HS-5 (cell line): Measurements from ENCODE around the gene GAGE12E.
"Not testable (repeated sequence)": the region's sequence is repeated elsewhere in the genome, so short reads cannot be mapped to it uniquely, and the experiment has no call there.

Experiments
- DNase-seq: peaks from one replicate; pipeline ENCODE4 v3.0.0-alpha.2; 2012; ENCODE audit warnings: low read depth

The GAGE12E gene, protein sequence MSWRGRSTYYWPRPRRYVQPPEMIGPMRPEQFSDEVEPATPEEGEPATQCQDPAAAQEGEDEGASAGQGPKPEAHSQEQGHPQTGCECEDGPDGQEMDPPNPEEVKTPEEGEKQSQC

DNA sequence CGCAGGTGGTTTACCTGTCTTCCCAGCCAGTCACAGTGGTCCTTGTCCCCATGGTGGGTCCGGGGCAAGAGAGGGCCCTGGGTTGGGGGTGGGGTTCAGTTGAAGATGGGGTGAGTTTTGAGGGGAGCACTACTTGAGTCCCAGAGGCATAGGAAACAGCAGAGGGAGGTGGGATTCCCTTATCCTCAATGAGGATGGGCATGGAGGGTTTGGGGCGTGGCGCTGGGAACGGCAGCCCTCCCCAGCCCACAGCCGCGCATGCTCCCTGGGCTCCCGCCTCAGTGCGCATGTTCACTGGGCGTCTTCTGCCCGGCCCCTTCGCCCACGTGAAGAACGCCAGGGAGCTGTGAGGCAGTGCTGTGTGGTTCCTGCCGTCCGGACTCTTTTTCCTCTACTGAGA, at the start of gene GAGE12E:
Gene GAGE12E, plus strand, starts transcription at position 301 of the 400 bp plus-strand sequence. CDS start 1,155 bp downstream, outside the sequence.
- DNase-seq: not testable (repeated sequence)

DNA sequence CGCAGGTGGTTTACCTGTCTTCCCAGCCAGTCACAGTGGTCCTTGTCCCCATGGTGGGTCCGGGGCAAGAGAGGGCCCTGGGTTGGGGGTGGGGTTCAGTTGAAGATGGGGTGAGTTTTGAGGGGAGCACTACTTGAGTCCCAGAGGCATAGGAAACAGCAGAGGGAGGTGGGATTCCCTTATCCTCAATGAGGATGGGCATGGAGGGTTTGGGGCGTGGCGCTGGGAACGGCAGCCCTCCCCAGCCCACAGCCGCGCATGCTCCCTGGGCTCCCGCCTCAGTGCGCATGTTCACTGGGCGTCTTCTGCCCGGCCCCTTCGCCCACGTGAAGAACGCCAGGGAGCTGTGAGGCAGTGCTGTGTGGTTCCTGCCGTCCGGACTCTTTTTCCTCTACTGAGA, 19.2 kb upstream of the GAGE12E start, which contains the start of gene GAGE12C:
Gene GAGE12C, plus strand, starts transcription at position 301 of the 400 bp plus-strand sequence. CDS start 1,155 bp downstream, outside the sequence.
- not testable (repeated sequence) for DNase-seq

DNA sequence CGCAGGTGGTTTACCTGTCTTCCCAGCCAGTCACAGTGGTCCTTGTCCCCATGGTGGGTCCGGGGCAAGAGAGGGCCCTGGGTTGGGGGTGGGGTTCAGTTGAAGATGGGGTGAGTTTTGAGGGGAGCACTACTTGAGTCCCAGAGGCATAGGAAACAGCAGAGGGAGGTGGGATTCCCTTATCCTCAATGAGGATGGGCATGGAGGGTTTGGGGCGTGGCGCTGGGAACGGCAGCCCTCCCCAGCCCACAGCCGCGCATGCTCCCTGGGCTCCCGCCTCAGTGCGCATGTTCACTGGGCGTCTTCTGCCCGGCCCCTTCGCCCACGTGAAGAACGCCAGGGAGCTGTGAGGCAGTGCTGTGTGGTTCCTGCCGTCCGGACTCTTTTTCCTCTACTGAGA, 9.7 kb upstream of the GAGE12E start, which contains the start of gene GAGE12D:
Gene GAGE12D, plus strand, starts transcription at position 301 of the 400 bp plus-strand sequence. CDS start 1,155 bp downstream, outside the sequence.
- not testable (repeated sequence) for DNase-seq

DNA sequence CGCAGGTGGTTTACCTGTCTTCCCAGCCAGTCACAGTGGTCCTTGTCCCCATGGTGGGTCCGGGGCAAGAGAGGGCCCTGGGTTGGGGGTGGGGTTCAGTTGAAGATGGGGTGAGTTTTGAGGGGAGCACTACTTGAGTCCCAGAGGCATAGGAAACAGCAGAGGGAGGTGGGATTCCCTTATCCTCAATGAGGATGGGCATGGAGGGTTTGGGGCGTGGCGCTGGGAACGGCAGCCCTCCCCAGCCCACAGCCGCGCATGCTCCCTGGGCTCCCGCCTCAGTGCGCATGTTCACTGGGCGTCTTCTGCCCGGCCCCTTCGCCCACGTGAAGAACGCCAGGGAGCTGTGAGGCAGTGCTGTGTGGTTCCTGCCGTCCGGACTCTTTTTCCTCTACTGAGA, 9.5 kb downstream of the GAGE12E start, which contains the start of gene GAGE12F:
Gene GAGE12F, plus strand, starts transcription at position 301 of the 400 bp plus-strand sequence. CDS start 1,155 bp downstream, outside the sequence.
- not testable (repeated sequence) for DNase-seq

DNA sequence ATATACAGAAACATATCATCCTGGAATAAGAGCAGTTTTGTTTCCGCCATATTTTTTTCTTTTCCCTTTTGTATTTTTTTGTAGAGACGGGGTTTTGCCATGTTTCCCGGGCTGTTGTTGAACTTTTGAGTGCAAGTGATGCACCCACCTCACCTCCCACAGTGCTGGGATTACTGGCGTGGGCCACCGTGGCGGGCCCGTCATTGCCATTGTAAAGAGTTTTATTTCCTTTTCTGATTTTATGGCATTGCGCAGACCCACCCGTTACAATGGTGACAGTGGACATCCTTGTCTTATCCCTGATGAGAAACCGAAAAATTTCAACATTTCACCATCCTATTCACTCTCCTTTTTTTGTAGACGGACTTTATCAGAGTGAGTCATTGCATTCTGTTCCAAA, 17.6 kb downstream of the GAGE12E start:
- DNase-seq: not testable (repeated sequence)

DNA sequence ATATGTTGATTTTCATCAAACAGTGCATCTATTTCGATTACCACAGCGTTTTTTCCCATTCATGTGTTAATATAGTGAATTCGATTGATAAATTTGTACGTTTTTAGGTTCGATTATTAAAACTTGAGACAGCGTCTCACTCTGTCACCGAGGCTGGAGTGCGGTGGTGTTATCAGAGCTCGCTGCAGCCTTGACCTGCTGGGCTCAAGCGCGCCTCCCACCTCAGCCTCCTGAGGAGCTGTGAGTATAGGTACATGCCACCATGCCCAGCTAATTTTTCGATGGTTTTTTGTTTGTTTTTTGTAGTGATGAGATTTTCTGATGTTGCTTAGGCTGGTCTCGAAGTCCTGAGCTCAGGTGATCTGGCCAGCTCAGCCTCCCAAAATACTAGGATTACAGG, 18.1 kb downstream of the GAGE12E start:
- not testable (repeated sequence) for DNase-seq

DNA sequence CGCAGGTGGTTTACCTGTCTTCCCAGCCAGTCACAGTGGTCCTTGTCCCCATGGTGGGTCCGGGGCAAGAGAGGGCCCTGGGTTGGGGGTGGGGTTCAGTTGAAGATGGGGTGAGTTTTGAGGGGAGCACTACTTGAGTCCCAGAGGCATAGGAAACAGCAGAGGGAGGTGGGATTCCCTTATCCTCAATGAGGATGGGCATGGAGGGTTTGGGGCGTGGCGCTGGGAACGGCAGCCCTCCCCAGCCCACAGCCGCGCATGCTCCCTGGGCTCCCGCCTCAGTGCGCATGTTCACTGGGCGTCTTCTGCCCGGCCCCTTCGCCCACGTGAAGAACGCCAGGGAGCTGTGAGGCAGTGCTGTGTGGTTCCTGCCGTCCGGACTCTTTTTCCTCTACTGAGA, 19.0 kb downstream of the GAGE12E start, which contains the start of gene GAGE12G:
Gene GAGE12G, plus strand, starts transcription at position 301 of the 400 bp plus-strand sequence. CDS start 1,155 bp downstream, outside the sequence.
- DNase-seq: not testable (repeated sequence)

DNA sequence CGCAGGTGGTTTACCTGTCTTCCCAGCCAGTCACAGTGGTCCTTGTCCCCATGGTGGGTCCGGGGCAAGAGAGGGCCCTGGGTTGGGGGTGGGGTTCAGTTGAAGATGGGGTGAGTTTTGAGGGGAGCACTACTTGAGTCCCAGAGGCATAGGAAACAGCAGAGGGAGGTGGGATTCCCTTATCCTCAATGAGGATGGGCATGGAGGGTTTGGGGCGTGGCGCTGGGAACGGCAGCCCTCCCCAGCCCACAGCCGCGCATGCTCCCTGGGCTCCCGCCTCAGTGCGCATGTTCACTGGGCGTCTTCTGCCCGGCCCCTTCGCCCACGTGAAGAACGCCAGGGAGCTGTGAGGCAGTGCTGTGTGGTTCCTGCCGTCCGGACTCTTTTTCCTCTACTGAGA, 28.6 kb downstream of the GAGE12E start, which contains the start of gene GAGE12H:
Gene GAGE12H, plus strand, starts transcription at position 301 of the 400 bp plus-strand sequence. CDS start 1,155 bp downstream, outside the sequence.
- DNase-seq: not testable (repeated sequence)

DNA sequence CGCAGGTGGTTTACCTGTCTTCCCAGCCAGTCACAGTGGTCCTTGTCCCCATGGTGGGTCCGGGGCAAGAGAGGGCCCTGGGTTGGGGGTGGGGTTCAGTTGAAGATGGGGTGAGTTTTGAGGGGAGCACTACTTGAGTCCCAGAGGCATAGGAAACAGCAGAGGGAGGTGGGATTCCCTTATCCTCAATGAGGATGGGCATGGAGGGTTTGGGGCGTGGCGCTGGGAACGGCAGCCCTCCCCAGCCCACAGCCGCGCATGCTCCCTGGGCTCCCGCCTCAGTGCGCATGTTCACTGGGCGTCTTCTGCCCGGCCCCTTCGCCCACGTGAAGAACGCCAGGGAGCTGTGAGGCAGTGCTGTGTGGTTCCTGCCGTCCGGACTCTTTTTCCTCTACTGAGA, 38.1 kb downstream of the GAGE12E start, which contains the start of gene GAGE2A:
Gene GAGE2A, plus strand, starts transcription at position 301 of the 400 bp plus-strand sequence. CDS start 1,155 bp downstream, outside the sequence.
- not testable (repeated sequence) for DNase-seq

DNA sequence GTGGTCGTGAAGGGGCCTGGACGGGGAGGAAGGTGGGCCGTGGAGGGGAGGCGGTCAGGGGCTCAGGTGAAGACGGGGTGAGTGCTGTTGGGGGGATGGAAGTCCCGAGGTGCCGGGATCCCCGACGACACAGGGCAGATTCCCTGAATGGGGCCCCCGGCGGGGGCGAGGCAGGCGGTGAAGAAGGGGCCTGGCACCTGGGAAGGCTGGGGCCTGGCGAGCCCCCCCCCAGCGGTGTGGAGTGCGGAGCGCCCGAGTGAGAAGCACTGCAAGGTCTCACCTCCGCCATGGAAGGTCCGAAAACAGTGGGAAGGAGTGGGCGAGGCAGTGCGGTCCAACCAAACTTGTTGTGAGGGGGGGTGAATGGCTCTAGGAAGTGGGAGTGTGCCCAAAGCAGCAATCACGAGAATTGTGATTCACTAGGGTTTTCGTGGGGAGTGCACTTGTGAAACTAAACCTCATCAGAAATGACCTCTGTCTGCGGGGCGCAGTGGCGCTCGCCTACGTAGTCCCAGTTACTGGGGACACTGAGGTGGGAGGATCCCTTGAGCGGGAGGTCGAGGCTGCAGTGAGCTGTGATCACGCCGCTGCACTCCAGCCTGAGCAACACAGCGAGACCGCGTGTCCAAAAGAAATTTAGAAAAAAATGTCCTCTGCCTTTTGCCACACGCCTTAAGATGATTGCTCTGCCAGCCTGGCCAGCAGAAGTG, 38.8 kb downstream of the GAGE12E start:
- not testable (repeated sequence) for DNase-seq

DNA sequence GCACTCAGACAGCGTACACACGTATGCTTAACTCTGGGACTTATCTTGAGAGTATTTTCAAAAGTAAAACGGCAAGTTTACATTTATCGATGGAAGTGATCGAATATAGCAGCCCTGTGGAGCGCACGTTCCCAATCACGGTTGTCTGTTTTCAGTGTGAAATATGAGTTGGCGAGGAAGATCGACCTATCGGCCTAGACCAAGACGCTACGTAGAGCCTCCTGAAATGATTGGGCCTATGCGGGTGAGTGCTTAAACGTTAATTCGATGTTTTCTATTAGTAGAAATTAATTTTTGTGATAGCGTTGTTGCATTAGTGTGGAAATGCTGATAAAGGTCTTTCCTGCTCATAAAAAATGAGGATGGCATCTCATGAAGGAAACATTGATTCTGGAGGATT, 39.4 kb downstream of the GAGE12E start:
- DNase-seq: not testable (repeated sequence)

DNA sequence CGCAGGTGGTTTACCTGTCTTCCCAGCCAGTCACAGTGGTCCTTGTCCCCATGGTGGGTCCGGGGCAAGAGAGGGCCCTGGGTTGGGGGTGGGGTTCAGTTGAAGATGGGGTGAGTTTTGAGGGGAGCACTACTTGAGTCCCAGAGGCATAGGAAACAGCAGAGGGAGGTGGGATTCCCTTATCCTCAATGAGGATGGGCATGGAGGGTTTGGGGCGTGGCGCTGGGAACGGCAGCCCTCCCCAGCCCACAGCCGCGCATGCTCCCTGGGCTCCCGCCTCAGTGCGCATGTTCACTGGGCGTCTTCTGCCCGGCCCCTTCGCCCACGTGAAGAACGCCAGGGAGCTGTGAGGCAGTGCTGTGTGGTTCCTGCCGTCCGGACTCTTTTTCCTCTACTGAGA, 47.6 kb downstream of the GAGE12E start, which contains the start of gene GAGE1:
Gene GAGE1, plus strand, starts transcription at position 301 of the 400 bp plus-strand sequence. CDS start 1,155 bp downstream, outside the sequence.
- DNase-seq: not testable (repeated sequence)
